WI38 (cell line): Measurements from ENCODE around the gene CD22.

Experiments used
- H3K4me3 ChIP-seq: 2 replicates; pipeline ENCODE4 v1.5.1; 2011; ENCODE audit warnings: low read depth, mild to moderate bottlenecking, control low read depth, low read length
- TF ChIP-seq, protein P1 (sequence below): IDR thresholded peaks from 2 replicates; pipeline ENCODE4 v1.5.1; 2012; ENCODE audit warnings: low read depth, mild to moderate bottlenecking, control low read depth, low read length

The CD22 gene

DNA sequence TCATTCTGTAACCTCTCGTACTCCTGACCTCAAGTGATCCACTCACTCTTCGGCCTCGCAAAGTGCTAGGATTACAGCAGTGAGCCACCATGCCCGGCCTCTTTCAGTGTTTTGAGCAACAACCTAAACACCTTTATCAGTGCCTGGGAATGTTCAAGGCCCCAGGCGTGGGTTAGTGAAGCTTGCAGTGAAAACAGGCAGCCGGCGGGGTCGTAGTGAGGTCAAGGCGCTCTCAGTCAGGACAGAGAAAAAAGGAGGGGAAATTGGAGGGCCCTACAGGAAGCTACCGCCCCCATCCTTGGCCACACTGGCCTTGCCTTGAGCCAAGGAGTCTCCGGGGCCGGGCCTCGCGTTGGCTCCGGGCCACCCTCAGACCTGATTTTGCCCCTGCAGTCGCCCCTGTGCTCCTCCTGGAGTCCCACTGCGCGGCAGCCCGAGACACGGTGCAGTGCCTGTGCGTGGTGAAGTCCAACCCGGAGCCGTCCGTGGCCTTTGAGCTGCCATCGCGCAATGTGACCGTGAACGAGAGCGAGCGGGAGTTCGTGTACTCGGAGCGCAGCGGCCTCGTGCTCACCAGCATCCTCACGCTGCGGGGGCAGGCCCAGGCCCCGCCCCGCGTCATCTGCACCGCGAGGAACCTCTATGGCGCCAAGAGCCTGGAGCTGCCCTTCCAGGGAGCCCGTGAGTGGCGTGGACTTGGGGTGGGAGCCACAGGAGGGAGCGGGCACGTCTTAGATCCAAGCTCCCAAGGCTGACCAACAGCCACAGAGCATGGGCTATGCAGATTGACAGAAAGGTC, 19.3 kb upstream of the CD22 start:
- TF ChIP-seq, protein P1, sequence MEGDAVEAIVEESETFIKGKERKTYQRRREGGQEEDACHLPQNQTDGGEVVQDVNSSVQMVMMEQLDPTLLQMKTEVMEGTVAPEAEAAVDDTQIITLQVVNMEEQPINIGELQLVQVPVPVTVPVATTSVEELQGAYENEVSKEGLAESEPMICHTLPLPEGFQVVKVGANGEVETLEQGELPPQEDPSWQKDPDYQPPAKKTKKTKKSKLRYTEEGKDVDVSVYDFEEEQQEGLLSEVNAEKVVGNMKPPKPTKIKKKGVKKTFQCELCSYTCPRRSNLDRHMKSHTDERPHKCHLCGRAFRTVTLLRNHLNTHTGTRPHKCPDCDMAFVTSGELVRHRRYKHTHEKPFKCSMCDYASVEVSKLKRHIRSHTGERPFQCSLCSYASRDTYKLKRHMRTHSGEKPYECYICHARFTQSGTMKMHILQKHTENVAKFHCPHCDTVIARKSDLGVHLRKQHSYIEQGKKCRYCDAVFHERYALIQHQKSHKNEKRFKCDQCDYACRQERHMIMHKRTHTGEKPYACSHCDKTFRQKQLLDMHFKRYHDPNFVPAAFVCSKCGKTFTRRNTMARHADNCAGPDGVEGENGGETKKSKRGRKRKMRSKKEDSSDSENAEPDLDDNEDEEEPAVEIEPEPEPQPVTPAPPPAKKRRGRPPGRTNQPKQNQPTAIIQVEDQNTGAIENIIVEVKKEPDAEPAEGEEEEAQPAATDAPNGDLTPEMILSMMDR = no peak
- no peak overlapping the region for H3K4me3 ChIP-seq

DNA sequence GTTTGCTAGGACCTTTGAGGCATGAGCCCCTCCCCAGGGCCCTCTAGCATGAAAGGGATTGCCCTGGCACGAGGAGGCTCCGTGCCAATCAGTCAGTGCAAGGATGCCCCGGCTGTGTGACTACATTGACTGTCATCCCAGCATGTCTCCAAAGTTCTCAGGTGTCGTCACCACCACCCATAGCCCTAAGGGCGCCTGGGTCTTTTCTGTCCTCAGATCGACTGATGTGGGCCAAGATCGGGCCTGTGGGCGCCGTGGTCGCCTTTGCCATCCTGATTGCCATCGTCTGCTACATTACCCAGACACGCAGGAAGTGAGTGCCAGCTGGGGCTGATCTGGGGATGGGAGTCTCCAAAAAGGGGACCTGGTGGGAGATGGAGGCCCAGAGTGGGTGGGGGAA, 18.7 kb upstream of the CD22 start:
- TF ChIP-seq, protein P1 = no peak
- H3K4me3 ChIP-seq = no peak overlapping the region

DNA sequence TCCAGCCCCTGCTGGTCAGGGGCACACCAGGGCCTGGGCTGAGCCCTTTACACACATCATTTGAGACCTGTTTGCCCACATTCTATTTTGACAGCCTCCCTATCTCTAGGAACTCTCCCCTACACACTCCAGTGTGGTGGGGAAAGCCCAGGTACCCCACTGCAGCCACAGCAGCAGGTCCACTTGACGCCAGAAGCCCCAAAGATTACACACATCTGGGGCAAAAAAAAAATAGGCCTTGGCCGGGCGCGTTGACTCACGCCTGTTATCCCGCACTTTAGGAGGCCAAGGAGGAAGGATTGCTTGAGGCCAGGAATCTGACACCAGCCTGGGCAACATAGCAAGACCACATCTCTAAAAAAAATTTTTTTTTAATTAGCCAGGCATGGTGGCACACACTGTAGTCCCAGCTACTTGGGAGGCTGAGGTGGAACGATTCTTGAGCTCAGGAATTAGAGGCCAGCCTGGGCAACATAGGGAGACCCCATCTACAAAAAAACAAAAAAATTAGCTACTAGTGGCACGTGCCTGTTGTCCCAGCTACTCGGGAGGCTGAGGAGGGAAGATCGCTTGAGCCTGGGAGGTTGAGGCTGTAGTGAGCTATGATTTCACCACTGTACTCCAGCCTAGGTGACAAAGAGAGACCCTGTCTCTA, 18.0 kb upstream of the CD22 start:
- H3K4me3 ChIP-seq = no peak overlapping the region
- TF ChIP-seq, protein P1 = no peak

DNA sequence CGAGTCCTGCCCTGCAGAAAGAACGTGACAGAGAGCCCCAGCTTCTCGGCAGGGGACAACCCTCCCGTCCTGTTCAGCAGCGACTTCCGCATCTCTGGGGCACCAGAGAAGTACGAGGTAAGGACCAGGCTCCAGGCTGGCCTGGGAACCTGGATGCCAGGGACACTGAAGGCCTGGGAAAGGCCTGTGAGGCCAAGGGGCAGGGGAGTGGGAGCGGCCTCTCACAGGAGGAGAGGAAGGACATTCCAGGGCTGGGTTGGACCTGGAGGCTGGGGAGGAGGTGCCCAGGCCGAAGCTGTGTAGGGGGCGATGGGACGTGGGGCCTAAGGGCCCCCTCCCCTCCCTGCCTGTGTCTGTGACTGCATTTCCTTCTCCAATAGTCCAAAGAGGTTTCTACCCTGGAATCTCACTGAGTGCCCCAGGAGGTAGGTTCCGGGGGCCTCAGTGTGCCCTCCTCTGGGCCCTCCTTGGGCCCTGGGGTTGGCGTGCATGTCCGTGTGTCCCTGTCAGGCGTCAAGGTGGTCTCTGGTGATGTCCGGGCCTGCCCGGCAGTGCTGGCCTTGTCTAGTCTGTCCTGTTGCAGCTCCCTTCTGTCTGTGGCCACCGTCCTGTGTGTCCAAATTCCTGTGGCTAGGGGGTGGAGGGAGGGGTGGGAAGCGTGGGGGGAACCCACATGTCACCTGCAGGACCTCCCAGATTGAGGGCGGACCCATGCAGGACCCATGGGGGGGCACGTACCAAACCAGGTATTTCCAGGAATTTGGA, 16.9 kb upstream of the CD22 start:
- TF ChIP-seq, protein P1 = no peak
- no peak overlapping the region for H3K4me3 ChIP-seq

DNA sequence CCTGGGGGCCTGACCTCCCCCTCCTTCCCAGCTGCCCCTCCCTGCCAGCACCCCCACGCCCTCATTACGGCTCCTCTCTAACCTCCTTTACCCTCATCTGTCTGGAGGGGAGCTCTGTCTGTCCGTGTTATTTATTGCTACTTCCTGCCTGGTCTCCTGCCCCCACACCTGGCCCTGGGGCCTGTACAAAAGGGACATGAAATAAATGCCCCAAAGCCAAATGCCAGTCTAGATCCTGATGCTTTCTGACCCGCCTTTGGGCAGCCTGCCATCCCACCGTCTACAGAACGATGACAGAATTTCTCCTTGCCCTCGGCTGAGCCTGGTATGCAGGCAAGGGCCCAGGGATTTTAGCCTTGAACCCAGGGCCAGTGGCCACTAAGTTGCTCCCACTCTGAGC, 15.4 kb upstream of the CD22 start:
- TF ChIP-seq, protein P1 = no peak
- H3K4me3 ChIP-seq = no peak overlapping the region

DNA sequence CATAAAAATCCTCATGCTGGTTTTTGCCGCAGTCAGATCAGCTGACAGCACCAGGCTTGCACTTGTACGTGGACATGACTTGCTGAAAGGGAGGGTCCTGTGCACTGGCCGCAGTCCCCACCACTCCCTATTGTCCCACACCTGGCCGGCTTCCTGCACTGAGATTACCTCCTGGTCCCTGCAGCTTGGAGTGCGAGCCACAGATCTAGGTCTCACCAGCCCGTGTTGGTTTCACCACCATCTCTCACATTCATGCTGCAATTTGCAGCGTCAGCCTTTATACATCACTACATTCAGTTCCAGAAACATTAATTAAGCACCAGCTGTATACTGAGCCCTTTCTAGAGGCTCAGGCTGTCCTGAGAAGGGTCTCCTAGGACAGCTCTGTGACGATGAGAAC, 15.0 kb upstream of the CD22 start:
- no peak overlapping the region for H3K4me3 ChIP-seq
- TF ChIP-seq, protein P1 = no peak
